Large intestine (tissue), 3 donors: ENCODE measurements around the gene INPP5A. TPM values are rescaled to one million over a fixed set of nuclear protein-coding genes. Genes with fewer than 3 reads are reported as not detected.
"Not testable (repeated sequence)": the region's sequence is repeated elsewhere in the genome, so short reads cannot be mapped to it uniquely, and the experiment has no call there.

Source experiments
- DNase-seq, 2 donors: peaks; one replicate each; pipeline versions ENCODE4 v3.0.0 to v3.0.0-alpha.2; 2013
- H3K27ac ChIP-seq: one replicate; pipeline ENCODE4 v1.5.1; 2013; ENCODE audit warnings: low read length
- H3K27me3 ChIP-seq: 2 replicates; pipeline ENCODE4 v1.6.1; 2013; ENCODE audit warnings: low read length; ENCODE audit not compliant: control insufficient read depth, insufficient read depth
- H3K36me3 ChIP-seq: 2 replicates; pipeline ENCODE4 v1.6.1; 2013; ENCODE audit warnings: low read length; ENCODE audit not compliant: control insufficient read depth, insufficient read depth
- H3K4me1 ChIP-seq: one replicate; pipeline ENCODE4 v1.6.1; 2013; ENCODE audit warnings: low read length; ENCODE audit not compliant: control insufficient read depth, insufficient read depth
- H3K4me3 ChIP-seq: one replicate; pipeline ENCODE4 v1.5.1; 2013; ENCODE audit warnings: low read length
- H3K9me3 ChIP-seq: one replicate; pipeline ENCODE4 v1.6.1; 2013; ENCODE audit warnings: mild to moderate bottlenecking, low read depth, low read length, moderate library complexity; ENCODE audit not compliant: control insufficient read depth
- WGBS: methylation state at CpG from one replicate; pipeline ENCODE4 v1.1.5; 2013; ENCODE audit warnings: low lambda C conversion rate; ENCODE audit not compliant: insufficient coverage; 5-methylcytosine and 5-hydroxymethylcytosine counted together
- polyA plus RNA-seq: library from polyadenylated mRNA; unstranded; fragments of 120-200 nt; gene quantifications from one replicate; pipeline ENCODE4 v1.2.1, GENCODE V29; 2013

The INPP5A gene
- polyA plus RNA-seq, 1 donor: 25.3 TPM

GRCh38 chr10:132551093-132551807, 13.7 kb downstream of the INPP5A start:
- H3K4me3 ChIP-seq: no peak overlapping the region
- peaks cover 5% of the 10 kb centered on the region for H3K4me1 ChIP-seq
- H3K9me3 ChIP-seq: peaks cover 4% of the 10 kb centered on the region
- DNase-seq: no peak
- WGBS: no CpG with 5 or more reads among the region's 15 CpGs
- H3K27me3 ChIP-seq: no peaks in the 10 kb centered on the region
- H3K27ac ChIP-seq: no peak overlapping the region
- no peaks in the 10 kb centered on the region for H3K36me3 ChIP-seq

- H3K27me3 ChIP-seq: no peaks in the 10 kb centered on the region
- H3K4me3 ChIP-seq: no peak overlapping the region
- no peaks in the 10 kb centered on the region for H3K9me3 ChIP-seq
- no CpG with 5 or more reads among the region's 8 CpGs for WGBS
- peaks cover 5% of the 10 kb centered on the region for H3K4me1 ChIP-seq
- no peak for DNase-seq
- H3K36me3 ChIP-seq: no peaks in the 10 kb centered on the region
- H3K27ac ChIP-seq: no peak overlapping the region
Observed at GRCh38 chr10:132551808-132552130, 14.2 kb downstream of the INPP5A start.

GRCh38 chr10:132552635-132553034, 15.0 kb downstream of the INPP5A start:
- not testable (repeated sequence) for H3K4me1 ChIP-seq, H3K9me3 ChIP-seq, H3K27ac ChIP-seq, H3K4me3 ChIP-seq, DNase-seq, H3K27me3 ChIP-seq, H3K36me3 ChIP-seq
- no CpG with 5 or more reads among the region's 6 CpGs for WGBS

GRCh38 chr10:132553568-132553967, 16.0 kb downstream of the INPP5A start:
- not testable (repeated sequence) for H3K4me1 ChIP-seq, H3K27ac ChIP-seq, DNase-seq, H3K4me3 ChIP-seq, H3K9me3 ChIP-seq, H3K27me3 ChIP-seq, H3K36me3 ChIP-seq
- no CpG with 5 or more reads among the region's 3 CpGs for WGBS

- Histone ChIP-seq H3K9me3 (no peaks in the 10 kb centered on the region), H3K36me3 (no peaks in the 10 kb centered on the region), H3K27ac (no peak overlapping the region), H3K4me3 (no peak overlapping the region), H3K4me1 (peaks cover 5% of the 10 kb centered on the region), H3K27me3 (no peaks in the 10 kb centered on the region)
- no CpG with 5 or more reads among the region's 19 CpGs for WGBS
- DNase-seq: peak in 1 of 2 donors; percentile 50
Observed at GRCh38 chr10:132554053-132554990, 16.7 kb downstream of the INPP5A start.

GRCh38 chr10:132554991-132555647, 17.5 kb downstream of the INPP5A start:
- no peaks in the 10 kb centered on the region for H3K9me3 ChIP-seq
- DNase-seq: peak in 1 of 2 donors; percentile 43
- H3K27ac ChIP-seq: no peak overlapping the region
- H3K27me3 ChIP-seq: no peaks in the 10 kb centered on the region
- H3K4me3 ChIP-seq: no peak overlapping the region
- no CpG with 5 or more reads among the region's 18 CpGs for WGBS
- peaks cover 5% of the 10 kb centered on the region for H3K4me1 ChIP-seq
- H3K36me3 ChIP-seq: peaks cover 2% of the 10 kb centered on the region

GRCh38 chr10:132555648-132556575, 18.3 kb downstream of the INPP5A start:
- no peak for DNase-seq
- H3K4me1 ChIP-seq: peaks cover 5% of the 10 kb centered on the region
- peaks cover 2% of the 10 kb centered on the region for H3K36me3 ChIP-seq
- H3K4me3 ChIP-seq: no peak overlapping the region
- no peaks in the 10 kb centered on the region for H3K9me3 ChIP-seq
- WGBS: no CpG with 5 or more reads among the region's 22 CpGs
- no peaks in the 10 kb centered on the region for H3K27me3 ChIP-seq
- no peak overlapping the region for H3K27ac ChIP-seq

GRCh38 chr10:132556994-132557441, 19.4 kb downstream of the INPP5A start:
- 100% methylated on average over 1 of the region's 18 CpGs for WGBS
- Histone ChIP-seq H3K4me3 (no peak overlapping the region), H3K4me1 (peaks cover 5% of the 10 kb centered on the region), H3K9me3 (no peaks in the 10 kb centered on the region), H3K27me3 (no peaks in the 10 kb centered on the region), H3K36me3 (peaks cover 2% of the 10 kb centered on the region), H3K27ac (no peak overlapping the region)
- DNase-seq: no peak

- WGBS: no CpG with 5 or more reads among the region's 33 CpGs
- DNase-seq: no peak
- Histone ChIP-seq H3K27ac (no peak overlapping the region), H3K4me3 (no peak overlapping the region), H3K4me1 (peaks cover 5% of the 10 kb centered on the region), H3K27me3 (no peaks in the 10 kb centered on the region), H3K9me3 (peaks cover 3% of the 10 kb centered on the region), H3K36me3 (peaks cover 2% of the 10 kb centered on the region)
Observed at GRCh38 chr10:132557696-132558515, 20.3 kb downstream of the INPP5A start.
